Lung (tissue), 12 donors: ENCODE data around the gene DCLK2. TPM values are rescaled to one million over a fixed set of nuclear protein-coding genes. Genes with fewer than 3 reads are reported as not detected.

Experiments used
- ATAC-seq: fragments of 200-7000 bp; cut with Tn5 transposase; one replicate; pipeline ENCODE4 v1.9.1; 2020; ENCODE audit warnings: moderate number of reproducible peaks; ENCODE audit not compliant: insufficient read depth, low FRiP score
- DNase-seq, 3 donors: peaks; one replicate each; pipeline ENCODE4 v3.0.0-alpha.2; 2013 to 2017
- H3K27ac ChIP-seq, 2 donors: one replicate each; pipeline ENCODE4 v1.5.1; 2013; ENCODE audit warnings: mild to moderate bottlenecking in 2 of 2, moderate library complexity in 2 of 2, control low read depth in 1 of 2, inconsistent platforms in 1 of 2, low read depth in 1 of 2, low read length in 1 of 2
- H3K27me3 ChIP-seq, 3 donors: one replicate each; pipeline ENCODE4 v1.5.1; 2013; ENCODE audit warnings: low read length in 2 of 3; ENCODE audit not compliant: control insufficient read depth in 3 of 3, insufficient read depth in 3 of 3
- H3K36me3 ChIP-seq, 4 donors: one replicate each; pipeline ENCODE4 v1.5.1; 2013; ENCODE audit warnings: low read length in 4 of 4, mild to moderate bottlenecking in 1 of 4, moderate library complexity in 1 of 4; ENCODE audit not compliant: control insufficient read depth in 4 of 4, insufficient read depth in 4 of 4
- H3K4me1 ChIP-seq, 5 donors: one replicate each; pipeline ENCODE4 v1.5.1; 2013; ENCODE audit warnings: low read length in 5 of 5, mild to moderate bottlenecking in 2 of 5, moderate library complexity in 1 of 5; ENCODE audit not compliant: control insufficient read depth in 5 of 5, insufficient read depth in 5 of 5
- H3K4me3 ChIP-seq: one replicate; pipeline ENCODE4 v1.5.1; 2013; ENCODE audit warnings: mild to moderate bottlenecking, control low read depth, moderate library complexity
- H3K9ac ChIP-seq, 2 donors: one replicate each; pipeline ENCODE4 v1.5.1; 2013; ENCODE audit warnings: low read length in 2 of 2, control low read depth in 1 of 2; ENCODE audit not compliant: insufficient read depth in 1 of 2
- H3K9me3 ChIP-seq, 4 donors: one replicate each; pipeline ENCODE4 v1.5.1; 2013; ENCODE audit warnings: low read length in 3 of 4, mild to moderate bottlenecking in 1 of 4, moderate library complexity in 1 of 4; ENCODE audit not compliant: control insufficient read depth in 4 of 4, insufficient read depth in 3 of 4
- WGBS, 2 donors: extraction: QIAGEN DNeasy Blood & Tissue Kit; methylation state at CpG; one replicate each; pipeline ENCODE4 v1.1.7; 2013; 5-methylcytosine and 5-hydroxymethylcytosine counted together
- polyA plus RNA-seq, 2 donors: library from polyadenylated mRNA; stranded (reverse); fragments of 200-250 nt; gene quantifications; one replicate each; pipeline ENCODE4 v1.2.1, GENCODE V29; 2013
- total RNA-seq, 2 donors: library from RNA; depleted of rRNA in 1 of 2; stranded (reverse); fragments of >200 nt in 1 of 2; gene quantifications; one replicate each; pipeline ENCODE4 v1.2.1, GENCODE V29; 2014 to 2021
- TF ChIP-seq, protein P1 (sequence below): IDR thresholded peaks from 2 replicates; pipeline ENCODE4 v1.5.1; 2012; ENCODE audit warnings: mild to moderate bottlenecking; ENCODE audit errors: control extremely low read depth, extremely low read depth
- donor health status: control.
- donor health status: control.
- donor health status: Bipolar disorder and iron deficiency.
- donor health status: healthy.
- donor health status: DM: yes; HTN: yes; CAD: no.

The DCLK2 gene
- total and polyA plus RNA-seq, 4 donors = 1.4 to 11.8 (median 2.7) TPM

GRCh38 chr4:150069353-150069752 is 8.9 kb upstream of the DCLK2 start:
- TF ChIP-seq, protein P1, sequence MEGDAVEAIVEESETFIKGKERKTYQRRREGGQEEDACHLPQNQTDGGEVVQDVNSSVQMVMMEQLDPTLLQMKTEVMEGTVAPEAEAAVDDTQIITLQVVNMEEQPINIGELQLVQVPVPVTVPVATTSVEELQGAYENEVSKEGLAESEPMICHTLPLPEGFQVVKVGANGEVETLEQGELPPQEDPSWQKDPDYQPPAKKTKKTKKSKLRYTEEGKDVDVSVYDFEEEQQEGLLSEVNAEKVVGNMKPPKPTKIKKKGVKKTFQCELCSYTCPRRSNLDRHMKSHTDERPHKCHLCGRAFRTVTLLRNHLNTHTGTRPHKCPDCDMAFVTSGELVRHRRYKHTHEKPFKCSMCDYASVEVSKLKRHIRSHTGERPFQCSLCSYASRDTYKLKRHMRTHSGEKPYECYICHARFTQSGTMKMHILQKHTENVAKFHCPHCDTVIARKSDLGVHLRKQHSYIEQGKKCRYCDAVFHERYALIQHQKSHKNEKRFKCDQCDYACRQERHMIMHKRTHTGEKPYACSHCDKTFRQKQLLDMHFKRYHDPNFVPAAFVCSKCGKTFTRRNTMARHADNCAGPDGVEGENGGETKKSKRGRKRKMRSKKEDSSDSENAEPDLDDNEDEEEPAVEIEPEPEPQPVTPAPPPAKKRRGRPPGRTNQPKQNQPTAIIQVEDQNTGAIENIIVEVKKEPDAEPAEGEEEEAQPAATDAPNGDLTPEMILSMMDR = no peak
- Histone ChIP-seq H3K27me3 (no peaks in the 10 kb centered on the region), H3K9me3 (no peaks in the 10 kb centered on the region), H3K4me1 (peaks cover 0 to 2% (median 0%) of the 10 kb centered on the region in 5 donors), H3K9ac (no peak overlapping the region), H3K27ac (no peak overlapping the region), H3K36me3 (no peaks in the 10 kb centered on the region), H3K4me3 (no peak overlapping the region)
- DNase-seq = no peak
- 23 to 48% methylated on average over 1 of the region's 1 CpG for WGBS, 2 donors
- ATAC-seq = no peak

DNA sequence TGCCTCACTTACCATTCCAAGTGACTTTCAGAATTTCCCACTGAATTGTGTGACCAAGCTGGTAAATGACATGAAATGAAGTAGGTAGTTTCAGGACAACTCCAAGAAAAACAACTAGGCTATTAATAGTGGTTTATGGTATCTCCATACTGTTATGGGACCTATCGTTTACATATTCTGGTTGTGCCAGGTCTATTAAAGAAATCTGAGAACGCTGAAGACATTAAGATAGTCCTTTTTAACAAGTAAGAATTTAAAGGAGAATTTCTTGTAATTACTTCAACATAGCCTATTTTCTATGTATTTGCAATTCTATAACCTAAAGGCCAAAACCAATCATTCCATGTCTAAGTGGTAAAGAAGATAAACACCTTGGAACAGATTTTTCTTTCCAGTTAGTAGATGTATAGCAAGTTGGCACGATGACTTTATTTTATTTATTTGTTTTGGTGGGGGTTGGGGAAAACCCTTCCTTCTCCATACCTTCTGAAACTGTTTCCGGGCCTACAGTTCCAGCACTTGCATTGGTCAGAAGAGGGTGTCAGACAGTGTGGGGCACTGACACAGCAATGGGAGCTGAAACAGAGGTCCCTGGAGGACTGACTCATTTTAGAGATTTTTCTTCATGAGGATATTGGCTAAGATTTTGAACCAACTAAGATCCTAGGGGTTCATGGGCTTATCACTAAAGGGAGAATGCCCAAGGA is 7.6 kb upstream of the DCLK2 start:
- ATAC-seq (no peak), DNase-seq (no peak)
- no peak overlapping the region for H3K4me3 ChIP-seq
- no peaks in the 10 kb centered on the region for H3K9me3 ChIP-seq
- no peaks in the 10 kb centered on the region for H3K27me3 ChIP-seq
- TF ChIP-seq, protein P1 = no peak
- peaks cover 0 to 2% (median 0%) of the 10 kb centered on the region in 5 donors for H3K4me1 ChIP-seq
- 85 to 86% methylated on average over 4 of the region's 4 CpGs for WGBS, 2 donors
- H3K36me3 ChIP-seq = no peaks in the 10 kb centered on the region
- no peak overlapping the region for H3K9ac ChIP-seq
- no peak overlapping the region for H3K27ac ChIP-seq

DNA sequence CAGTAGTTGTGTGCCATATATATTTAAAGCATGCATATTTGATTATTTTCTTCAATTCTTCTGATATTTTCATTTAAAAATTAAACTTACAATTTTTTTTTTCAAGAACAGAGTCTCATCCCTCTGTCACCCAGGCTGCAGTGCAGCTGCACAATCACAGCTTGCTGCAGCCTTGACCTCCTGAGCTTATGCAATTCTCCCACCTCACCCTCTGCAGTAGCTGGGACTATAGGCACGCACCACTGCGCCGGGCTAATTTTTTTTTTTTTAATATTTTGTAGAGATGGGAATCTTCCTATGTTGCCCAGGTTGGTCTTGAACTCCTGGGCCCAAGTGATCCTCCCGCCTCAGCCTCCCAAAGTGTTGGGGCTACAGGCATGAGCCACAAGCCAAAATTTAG is 5.8 kb upstream of the DCLK2 start:
- no peak overlapping the region for H3K27ac ChIP-seq
- peaks cover 0 to 2% (median 0%) of the 10 kb centered on the region in 5 donors for H3K4me1 ChIP-seq
- H3K27me3 ChIP-seq = no peaks in the 10 kb centered on the region
- no peaks in the 10 kb centered on the region for H3K9me3 ChIP-seq
- 89 to 95% methylated on average over 4 of the region's 4 CpGs for WGBS, 2 donors
- no peaks in the 10 kb centered on the region for H3K36me3 ChIP-seq
- DNase-seq (no peak), ATAC-seq (no peak)
- no peak overlapping the region for H3K9ac ChIP-seq
- TF ChIP-seq, protein P1 = no peak
- H3K4me3 ChIP-seq = no peak overlapping the region
